H1 (cell line): ENCODE measurements around the gene SLC7A14. TPM values are rescaled to one million over a fixed set of nuclear protein-coding genes. Genes with fewer than 3 reads are reported as not detected.

Experiments
- CTCF ChIA-PET: fragments of 300-600 bp; sonication (Branson Sonifier 250); formaldehyde crosslinking; loops from one replicate; lab custom pipeline; 2021; ENCODE audit not compliant: partially characterized antibody; lab: Charles Lee
- POLR2A ChIA-PET: fragments of 300-600 bp; sonication (Branson Sonifier 250); formaldehyde crosslinking; loops from one replicate; lab custom pipeline; 2021; ENCODE audit warnings: inconsistent platforms; ENCODE audit not compliant: partially characterized antibody; lab: Charles Lee
- DNase-seq, 2 experiments: peaks; one replicate each; pipeline versions ENCODE4 v3.0.0 to v3.0.0-alpha.2; 2010 to 2022; ENCODE audit warnings: low spot score in 2 of 2, low read depth in 1 of 2, mixed read lengths in 1 of 2
- FAIRE-seq: peaks from 2 replicates; lab custom pipeline; 2011; peaks lifted over from hg19 to GRCh38; lab: Jason Lieb, UNC
- H2AFZ ChIP-seq: 2 replicates; pipeline ENCODE4 v1.8.1; 2012; ENCODE audit warnings: low read length, inconsistent platforms
- H2AK5ac ChIP-seq: 2 replicates; pipeline ENCODE4 v1.6.1; 2013; ENCODE audit warnings: low read depth, low read length
- H2BK120ac ChIP-seq: replicated peaks from 2 replicates; pipeline ENCODE3; 2013; ENCODE audit warnings: low read depth, low read length, inconsistent platforms
- H2BK12ac ChIP-seq: 2 replicates; pipeline ENCODE4 v1.6.1; 2013; ENCODE audit warnings: low read depth, low read length
- H2BK15ac ChIP-seq: 2 replicates; pipeline ENCODE4 v1.6.1; 2013; ENCODE audit warnings: low read length
- H2BK20ac ChIP-seq: 2 replicates; pipeline ENCODE4 v1.6.1; 2013; ENCODE audit warnings: low read length
- H2BK5ac ChIP-seq: 2 replicates; pipeline ENCODE4 v1.6.1; 2013; ENCODE audit warnings: low read depth, low read length
- H3K14ac ChIP-seq: 2 replicates; pipeline ENCODE4 v1.6.1; 2013; ENCODE audit warnings: inconsistent platforms; ENCODE audit not compliant: insufficient read length
- H3K18ac ChIP-seq: 2 replicates; pipeline ENCODE4 v1.6.1; 2013; ENCODE audit warnings: low read length; ENCODE audit errors: extremely low read depth
- H3K23ac ChIP-seq: 2 replicates; pipeline ENCODE4 v1.6.1; 2013; ENCODE audit warnings: inconsistent platforms; ENCODE audit not compliant: insufficient read length
- H3K23me2 ChIP-seq: 2 replicates; pipeline ENCODE4 v1.6.1; 2013; ENCODE audit warnings: low read depth, low read length
- H3K27ac ChIP-seq: 2 replicates; pipeline ENCODE4 v1.6.1; 2011; ENCODE audit warnings: low read depth, low read length, inconsistent platforms
- H3K27me3 ChIP-seq, 4 experiments: replicated peaks in 1 of 4; 1 replicate in 1 of 4; 2 replicates in 3 of 4; pipeline versions ENCODE4 v1.6.1 to v1.8.1; 2011 to 2013; ENCODE audit warnings: low read length in 3 of 4, mild to moderate bottlenecking in 3 of 4, inconsistent platforms in 2 of 4, mixed read lengths in 2 of 4, moderate library complexity in 1 of 4; ENCODE audit not compliant: control insufficient read depth in 3 of 4, insufficient read depth in 3 of 4; ENCODE audit errors: extremely low read depth in 1 of 4
- H3K36me3 ChIP-seq, 4 experiments: 2 replicates each; pipeline versions ENCODE4 v1.6.1 to v1.8.1; 2011 to 2013; ENCODE audit warnings: mild to moderate bottlenecking in 4 of 4, low read length in 3 of 4, moderate library complexity in 2 of 4, control low read depth in 1 of 4, inconsistent platforms in 1 of 4; ENCODE audit not compliant: insufficient read depth in 4 of 4, control insufficient read depth in 2 of 4
- H3K4ac ChIP-seq: replicated peaks from 2 replicates; pipeline ENCODE3; 2013; ENCODE audit warnings: low read length, low read depth, mixed read lengths, inconsistent platforms; ENCODE audit not compliant: insufficient read length
- H3K4me1 ChIP-seq, 4 experiments: replicated peaks in 1 of 4; 1 replicate in 1 of 4; 2 replicates in 3 of 4; pipeline versions ENCODE4 v1.6.1 to v1.8.1; 2011 to 2013; ENCODE audit warnings: low read length in 3 of 4, inconsistent platforms in 2 of 4, mixed read lengths in 1 of 4; ENCODE audit not compliant: insufficient read depth in 4 of 4, control insufficient read depth in 3 of 4
- H3K4me2 ChIP-seq, 2 experiments: 2 replicates each; pipeline versions ENCODE4 v1.6.1 to v1.8.1; 2011 to 2013; ENCODE audit warnings: low read depth in 2 of 2, low read length in 2 of 2, control low read depth in 1 of 2, inconsistent platforms in 1 of 2, mild to moderate bottlenecking in 1 of 2; ENCODE audit not compliant: insufficient read depth in 1 of 2
- H3K4me3 ChIP-seq, 4 experiments: fragments of 200-600, 300-600 bp in 1 of 4; sonication (generic), shearing (Covaris generic), sonication (Bioruptor Twin) in 1 of 4; 2 replicates each; pipeline versions ENCODE4 v1.5.1 to v1.8.1; 2011 to 2016; ENCODE audit warnings: low read length in 4 of 4, low read depth in 3 of 4, control low read depth in 2 of 4, inconsistent platforms in 2 of 4, mild to moderate bottlenecking in 2 of 4, mixed read lengths in 1 of 4, moderate library complexity in 1 of 4; ENCODE audit not compliant: insufficient read depth in 2 of 4; ENCODE audit errors: extremely low read depth in 1 of 4
- H3K56ac ChIP-seq: replicated peaks from 2 replicates; pipeline ENCODE3; 2013; ENCODE audit warnings: low read depth, mild to moderate bottlenecking, mixed read lengths, low read length, inconsistent platforms; ENCODE audit not compliant: insufficient read length
- H3K79me1 ChIP-seq: 2 replicates; pipeline ENCODE4 v1.6.1; 2013; ENCODE audit warnings: low read depth, low read length, control low read depth
- H3K79me2 ChIP-seq, 2 experiments: 2 replicates each; pipeline versions ENCODE4 v1.6.1 to v1.8.1; 2012 to 2013; ENCODE audit warnings: low read length in 2 of 2, mild to moderate bottlenecking in 2 of 2, inconsistent platforms in 1 of 2; ENCODE audit not compliant: insufficient read depth in 2 of 2, control insufficient read depth in 1 of 2
- H3K9ac ChIP-seq, 4 experiments: replicated peaks in 1 of 4; 1 replicate in 1 of 4; 2 replicates in 3 of 4; pipeline versions ENCODE4 v1.6.1 to v1.8.1; 2011 to 2013; ENCODE audit warnings: low read depth in 3 of 4, low read length in 3 of 4, control low read depth in 2 of 4, mild to moderate bottlenecking in 2 of 4, moderate library complexity in 2 of 4, inconsistent platforms in 1 of 4; ENCODE audit errors: extremely low read depth in 1 of 4
- H3K9me3 ChIP-seq, 2 experiments: 2 replicates each; pipeline versions ENCODE4 v1.6.1 to v1.8.1; 2012 to 2013; ENCODE audit warnings: mild to moderate bottlenecking in 2 of 2, moderate library complexity in 2 of 2, control low read depth in 1 of 2, inconsistent platforms in 1 of 2, low read depth in 1 of 2, low read length in 1 of 2, mixed read lengths in 1 of 2; ENCODE audit not compliant: insufficient read depth in 2 of 2
- H4K20me1 ChIP-seq, 2 experiments: replicated peaks in 1 of 2; 2 replicates each; pipeline versions ENCODE3 to v1.8.1; 2011 to 2013; ENCODE audit warnings: inconsistent platforms in 2 of 2, low read length in 2 of 2, mild to moderate bottlenecking in 1 of 2; ENCODE audit not compliant: insufficient read depth in 2 of 2, control insufficient read depth in 1 of 2
- H4K5ac ChIP-seq: 2 replicates; pipeline ENCODE4 v1.6.1; 2013; ENCODE audit warnings: low read length, low read depth, mixed read lengths, inconsistent platforms; ENCODE audit not compliant: insufficient read length
- H4K8ac ChIP-seq: 2 replicates; pipeline ENCODE4 v1.8.0; 2013; ENCODE audit warnings: mild to moderate bottlenecking, moderate library complexity, low read length, inconsistent platforms; ENCODE audit not compliant: insufficient read depth; ENCODE audit errors: extremely low read depth
- H4K91ac ChIP-seq: replicated peaks from 2 replicates; pipeline ENCODE3; 2013; ENCODE audit warnings: low read length, mixed read lengths, inconsistent platforms; ENCODE audit not compliant: insufficient read length
- YY1 ChIP-seq: IDR thresholded peaks from 2 replicates; pipeline ENCODE4 v1.6.1; 2011; ENCODE audit warnings: low read depth, mild to moderate bottlenecking, low read length
- WGBS, 2 experiments: shearing (Covaris generic) in 1 of 2; methylation state at CpG; one replicate each; pipeline versions ENCODE4 v1.1.6 to v1.1.7; 2013 to 2015; ENCODE audit warnings: low lambda C conversion rate in 2 of 2, mixed read lengths in 2 of 2, inconsistent platforms in 1 of 2, low coverage in 1 of 2, missing lambda C conversion rate in 1 of 2; ENCODE audit not compliant: insufficient replicate concordance in 2 of 2, insufficient coverage in 1 of 2, insufficient read length in 1 of 2; ENCODE audit errors: extremely low coverage in 1 of 2, missing lambda C conversion rate in 1 of 2; 5-methylcytosine and 5-hydroxymethylcytosine counted together
- polyA plus RNA-seq, 7 experiments: library from polyadenylated mRNA; depleted of rRNA in 3 of 7; stranded (reverse) in 5 of 7; unstranded in 2 of 7; fragments of >200 nt in 5 of 7; fragments of 200-250 nt in 2 of 7; gene quantifications; 1 replicate in 5 of 7; 2 replicates in 1 of 7; 4 replicates in 1 of 7; pipeline versions ENCODE4 v1.2.1 to v1.2.3, GENCODE V29; 2011 to 2013; ENCODE audit warnings: missing spikeins in 2 of 7, mixed read lengths in 2 of 7
- total RNA-seq: library from RNA; stranded (reverse); fragmentation: NEBNext Ultra II Directional; extraction: Animal tissue kit (Norgen Biotek cat#: 25700); gene quantifications from 2 replicates; pipeline ENCODE4 v1.2.1, GENCODE V29; 2021

SLC7A14 gene
- total and polyA plus RNA-seq, 2 of the 8 experiments (the other 6 are each of a cell fraction or from before 2014, with no cell fraction given): 0.21 to 0.95 TPM

GRCh38 chr3:170426240-170426797 lies 159.6 kb downstream of the SLC7A14 start:
- CTCF ChIA-PET: interaction anchor here (1.3 to 2.4 kb wide), 5 partner anchors 12 to 385 kb away, joined by 5 to 14 read pairs (median 6); no protein-coding TSS in a partner anchor
- Histone ChIP-seq H3K79me2 (no peaks in the 10 kb centered on the region), H3K4me2 (0 out of 4 replicates have a peak overlapping the region, but pooled peaks of 1 of the 2 experiments have one; percentile 43)

More at GRCh38 chr3:170426240-170426797, 159.6 kb downstream of the SLC7A14 start:
- H2BK15ac ChIP-seq: no peak overlapping the region
- no peak overlapping the region for H2AK5ac ChIP-seq
- no peaks in the 10 kb centered on the region for H4K20me1 ChIP-seq
- H3K4ac ChIP-seq: no peak overlapping the region
- TF ChIP-seq YY1: no peak
- H3K36me3 ChIP-seq: no peaks in the 10 kb centered on the region
- H3K23ac ChIP-seq: no peak overlapping the region
- no peak overlapping the region for H3K4me3 ChIP-seq
- no peak overlapping the region for H2BK12ac ChIP-seq
- no peak overlapping the region for H4K8ac ChIP-seq
- no peaks in the 10 kb centered on the region for H3K79me1 ChIP-seq
- no peaks in the 10 kb centered on the region for H3K9me3 ChIP-seq
- no peak overlapping the region for H2BK20ac ChIP-seq
- no peak overlapping the region for H3K27ac ChIP-seq
- H4K91ac ChIP-seq: no peak overlapping the region
- H3K27me3 ChIP-seq: peaks cover 0 to 2% (median 0%) of the 10 kb centered on the region in 4 experiments; a peak in 3 of 7 replicates
- H2AFZ ChIP-seq: no peak overlapping the region
- 86% methylated on average over 2 of the region's 2 CpGs; no CpG with 5 or more reads in 1 of the 2 experiments for WGBS, 2 experiments
- no peak overlapping the region for H3K9ac ChIP-seq
- FAIRE-seq (no peak), DNase-seq (no peak)
- H3K23me2 ChIP-seq: no peaks in the 10 kb centered on the region; the same call in 1 of the 2 replicates
- H2BK5ac ChIP-seq: no peak overlapping the region
- no peak overlapping the region for H4K5ac ChIP-seq
- no peak overlapping the region for H2BK120ac ChIP-seq
- no peak overlapping the region for H3K56ac ChIP-seq
- H3K18ac ChIP-seq: no peak overlapping the region
- POLR2A ChIA-PET: interaction anchor here (0.6 kb wide), 1 partner anchor 229 kb away, joined by 6 read pairs; no protein-coding TSS in a partner anchor
- no peak overlapping the region for H3K14ac ChIP-seq
- peaks cover 0 to 8% (median 0%) of the 10 kb centered on the region in 4 experiments; a peak in 2 of 7 replicates for H3K4me1 ChIP-seq
